Activated CD4-positive, alpha-beta T cell treated with anti-CD3 and anti-CD28 coated beads, Interleukin-2, amount 50 U/mL, for 1 hour (primary cell): ENCODE measurements around the gene ADD2.

ENCODE experiments used
- DNase-seq: peaks from one replicate; pipeline ENCODE4 v3.0.0-alpha.2; 2020

ADD2 gene

GRCh38 chr2:70718736-70719135 is 49.3 kb downstream of the ADD2 start:
- no peak for DNase-seq

DNA sequence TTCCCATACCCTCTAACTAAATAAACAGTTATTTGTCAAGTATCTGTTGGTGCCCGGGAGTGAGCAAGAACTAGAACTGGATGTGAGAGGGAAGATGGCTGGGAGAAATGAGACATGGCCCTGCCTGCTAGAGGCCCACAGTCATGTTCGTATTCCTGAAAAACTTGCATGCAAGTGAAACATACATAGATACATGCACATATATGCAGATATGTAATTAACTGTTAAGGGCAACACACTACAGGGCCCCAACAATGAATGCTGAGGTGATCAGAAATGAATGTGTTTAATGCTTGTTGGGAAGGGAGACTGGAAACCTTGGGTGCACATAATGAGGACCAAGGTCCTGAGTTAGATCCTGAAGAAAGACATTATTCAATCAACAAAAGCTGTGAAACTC is 49.8 kb downstream of the ADD2 start:
- DNase-seq = no peak

DNA sequence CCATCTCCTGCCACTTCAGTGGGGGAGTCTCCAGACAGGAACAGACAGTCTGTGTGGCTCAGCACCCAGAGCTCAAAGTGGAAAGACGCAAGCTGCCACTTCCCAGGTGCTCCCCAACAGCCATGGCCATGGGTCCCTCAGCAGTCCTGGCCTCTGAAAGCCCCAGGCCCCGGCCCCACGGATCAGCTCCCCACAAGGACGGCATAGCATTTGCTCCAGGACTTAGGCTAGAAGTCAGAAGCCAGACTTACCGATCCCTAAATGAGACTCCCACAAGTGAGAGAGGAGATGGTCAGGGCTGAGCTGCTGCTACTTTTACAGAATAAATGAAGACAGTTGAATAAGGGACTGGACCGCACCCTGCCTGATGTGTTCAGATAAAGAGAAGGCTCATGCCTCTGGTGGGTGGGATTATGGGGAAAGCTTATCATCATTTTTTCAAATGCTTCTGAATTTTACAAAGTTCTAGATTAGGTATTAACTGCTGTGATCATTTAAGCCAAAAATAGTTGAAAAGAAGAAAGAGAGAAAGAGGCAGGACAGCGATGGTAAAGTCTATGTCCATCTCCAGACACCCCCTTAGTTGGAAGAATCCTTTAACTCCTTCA is 50.5 kb downstream of the ADD2 start:
- DNase-seq = no peak

GRCh38 chr2:70716951-70717350 is 51.0 kb downstream of the ADD2 start:
- DNase-seq = no peak

DNA sequence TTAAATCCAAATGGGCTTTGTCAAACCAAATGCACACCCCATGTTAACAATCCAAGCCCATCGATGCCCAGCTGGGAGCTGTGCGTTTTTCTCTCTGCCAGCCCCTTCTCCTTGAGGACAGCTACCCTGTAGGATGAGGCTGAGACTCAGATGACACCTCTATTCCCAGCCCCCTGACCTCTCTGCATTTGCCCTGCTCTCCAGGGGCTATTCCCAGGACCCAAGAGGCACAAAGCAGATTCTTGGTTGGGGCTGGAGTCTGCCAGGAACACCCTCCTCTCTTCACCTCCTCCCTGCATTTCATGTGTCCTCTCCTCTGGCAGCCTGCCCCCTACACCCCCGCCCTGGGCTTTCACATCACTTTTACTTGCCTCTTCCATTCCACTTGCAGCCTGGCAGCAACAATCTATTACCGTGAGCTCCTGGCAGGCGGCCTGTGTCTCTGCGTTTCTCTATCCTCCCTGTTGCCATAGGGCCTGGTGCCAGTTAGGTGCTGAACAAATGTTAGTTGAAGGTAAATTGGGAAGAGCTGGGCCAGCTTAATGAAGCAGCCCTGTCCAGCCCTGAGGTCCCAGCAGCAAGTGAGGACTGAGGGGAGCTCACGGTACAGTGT is 51.8 kb downstream of the ADD2 start:
- no peak for DNase-seq

DNA sequence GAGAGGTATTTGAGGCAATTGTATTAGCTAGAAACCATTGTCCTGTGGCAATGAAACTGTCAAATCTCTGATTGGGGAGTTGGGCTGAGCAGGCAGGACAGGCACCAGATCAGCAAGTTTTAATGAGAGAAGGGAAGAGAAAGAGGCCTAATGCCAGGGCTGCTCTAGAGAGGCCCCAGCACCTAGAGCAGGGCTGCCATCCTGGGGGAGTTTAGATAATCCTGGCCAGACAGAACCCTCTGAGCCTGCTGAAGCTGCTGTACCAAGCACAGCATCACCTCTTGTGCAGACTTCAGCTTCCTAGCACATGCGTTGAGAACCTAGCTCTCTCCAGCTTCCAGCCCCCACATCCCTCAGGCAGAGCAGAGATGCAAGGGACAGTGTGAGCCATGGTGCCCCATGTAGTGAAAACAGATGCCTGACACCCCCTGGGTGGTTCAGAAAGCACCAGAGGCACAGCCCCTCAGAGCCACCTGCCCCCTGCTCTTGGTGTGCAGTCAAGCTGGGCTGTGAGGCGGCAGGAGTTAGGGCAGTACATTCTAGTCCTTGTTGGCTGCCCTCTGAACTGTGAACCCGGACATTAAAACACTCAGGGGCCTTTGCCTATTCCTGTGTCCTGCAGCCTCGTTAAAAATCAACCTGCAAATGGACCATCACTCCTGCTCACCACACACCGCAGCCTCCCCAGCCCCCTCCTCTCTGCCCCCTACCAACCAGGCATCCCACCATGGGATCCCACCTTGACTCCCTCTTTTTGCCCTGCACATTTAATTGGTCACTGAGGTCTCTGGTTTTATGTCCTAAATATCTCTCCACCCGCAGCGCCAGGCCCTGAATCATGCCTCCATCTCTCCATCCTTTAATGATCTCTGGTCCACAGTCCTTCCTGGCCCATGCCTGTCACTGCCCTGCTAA is 52.7 kb downstream of the ADD2 start:
- DNase-seq = no peak

DNA sequence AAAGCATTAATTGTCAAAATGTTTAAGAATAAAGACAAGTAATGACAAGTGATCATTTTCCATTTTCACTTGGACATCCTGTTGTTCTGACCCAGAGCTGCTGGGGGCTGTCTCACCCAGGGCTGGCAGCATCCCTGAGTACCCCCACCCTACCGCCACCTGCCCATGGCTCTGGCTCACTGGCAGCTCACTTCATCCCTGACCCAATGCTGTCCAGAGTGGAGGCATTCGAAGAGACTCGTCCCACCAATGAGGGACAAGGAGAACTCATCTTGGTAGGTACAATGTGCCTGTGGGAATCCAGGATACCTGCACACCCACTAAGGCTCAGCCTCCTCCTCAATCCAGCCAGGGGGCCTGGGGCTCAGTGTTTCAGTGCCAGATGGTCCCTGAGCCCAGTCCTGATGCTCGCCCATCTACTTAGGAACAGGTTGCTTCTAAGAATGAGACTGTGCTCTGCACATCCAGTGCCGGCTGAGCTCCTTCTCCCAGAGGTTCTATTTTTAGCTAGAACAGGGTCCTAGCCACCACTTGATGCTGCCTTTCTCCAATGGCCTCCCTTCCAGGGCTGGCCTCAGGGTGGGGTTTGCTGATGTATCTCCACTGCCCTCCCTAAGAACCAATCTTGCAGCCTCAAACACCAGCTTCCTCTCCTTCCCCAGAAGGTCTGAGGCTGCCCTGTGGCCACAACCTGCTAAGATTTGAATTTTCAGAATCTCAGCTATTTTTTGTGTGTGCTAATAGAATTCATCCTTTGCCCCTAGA is 53.7 kb downstream of the ADD2 start:
- no peak for DNase-seq

GRCh38 chr2:70712916-70713315 is 55.1 kb downstream of the ADD2 start:
- DNase-seq = no peak

DNA sequence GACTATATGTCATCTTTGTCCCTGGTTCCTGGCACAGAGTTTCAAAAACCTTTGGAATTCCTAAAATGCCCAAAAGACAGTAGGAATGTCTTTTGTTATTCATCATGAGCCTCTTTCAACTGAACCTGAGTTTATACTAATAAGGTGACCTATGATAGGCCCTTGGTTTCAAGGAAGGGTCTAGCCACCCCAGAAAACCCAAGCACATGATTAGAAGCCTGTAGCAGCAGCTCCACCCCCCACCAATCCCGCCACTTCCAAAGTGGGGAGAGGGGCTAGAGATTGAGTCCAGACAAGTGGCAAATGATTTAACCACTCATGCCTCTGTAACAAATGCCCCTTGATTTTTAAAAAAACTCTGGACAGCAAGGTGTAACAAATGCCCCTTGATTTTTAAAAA is 56.8 kb downstream of the ADD2 start:
- DNase-seq = no peak

GRCh38 chr2:70710038-70710690 is 57.8 kb downstream of the ADD2 start:
- no peak for DNase-seq

GRCh38 chr2:70709275-70710037 is 58.5 kb downstream of the ADD2 start:
- no peak for DNase-seq

GRCh38 chr2:70708376-70709199 is 59.4 kb downstream of the ADD2 start:
- no peak for DNase-seq

DNA sequence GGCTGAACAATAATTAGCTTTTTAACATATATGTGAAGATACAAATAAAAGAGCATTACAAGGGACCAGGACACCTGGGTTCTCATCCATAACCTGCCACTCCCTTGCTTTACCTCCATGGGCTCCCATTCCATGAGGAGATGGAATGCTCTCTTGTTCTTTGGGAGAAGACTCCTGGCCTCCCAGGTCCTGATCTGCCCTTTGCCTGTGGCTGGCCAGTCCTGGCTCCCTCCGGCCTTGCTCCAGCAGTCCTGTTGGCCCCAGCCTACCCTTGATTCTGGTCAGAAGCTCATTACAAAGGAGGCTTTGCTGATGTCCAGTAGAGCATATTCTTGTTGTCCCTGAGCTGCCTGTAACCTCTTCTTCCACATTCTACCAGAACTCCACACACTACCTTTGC is 60.3 kb downstream of the ADD2 start:
- DNase-seq = no peak

GRCh38 chr2:70706026-70706795 is 61.8 kb downstream of the ADD2 start:
- no peak for DNase-seq

DNA sequence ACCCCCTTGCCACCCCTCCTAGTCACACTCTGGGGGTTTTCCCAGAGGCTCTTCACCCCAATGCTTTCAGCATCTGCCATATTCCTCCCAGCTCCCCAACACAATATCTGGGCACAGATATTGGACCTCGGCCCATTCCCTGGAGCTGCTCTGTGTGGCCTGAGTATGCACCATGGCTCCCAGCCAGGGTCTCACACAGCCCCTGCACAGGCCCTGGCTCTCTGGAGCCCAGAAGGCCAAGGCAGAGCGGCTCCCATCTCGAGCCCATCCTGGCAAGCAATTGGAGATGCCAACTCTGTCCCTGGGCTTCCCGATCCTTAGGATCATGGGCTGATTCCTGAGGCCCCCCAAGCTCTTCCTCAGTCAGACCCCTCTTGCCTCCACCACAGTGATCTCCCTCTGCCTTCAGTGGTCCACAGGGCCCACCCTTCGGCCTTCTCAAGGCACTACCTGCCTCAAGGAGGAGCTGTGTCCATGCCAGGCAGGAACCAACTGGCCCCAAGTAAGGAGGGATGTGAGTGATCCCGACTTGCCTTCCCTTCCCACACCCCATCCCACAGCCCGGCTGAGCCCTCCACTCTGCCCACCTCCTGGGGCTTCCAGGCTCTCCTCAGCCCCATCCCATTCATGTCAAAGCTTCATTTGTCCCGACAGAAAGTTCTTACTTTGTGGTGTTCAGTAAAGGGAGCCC is 62.7 kb downstream of the ADD2 start:
- DNase-seq = no peak

GRCh38 chr2:70703900-70704549 is 64.0 kb downstream of the ADD2 start:
- DNase-seq = no peak

DNA sequence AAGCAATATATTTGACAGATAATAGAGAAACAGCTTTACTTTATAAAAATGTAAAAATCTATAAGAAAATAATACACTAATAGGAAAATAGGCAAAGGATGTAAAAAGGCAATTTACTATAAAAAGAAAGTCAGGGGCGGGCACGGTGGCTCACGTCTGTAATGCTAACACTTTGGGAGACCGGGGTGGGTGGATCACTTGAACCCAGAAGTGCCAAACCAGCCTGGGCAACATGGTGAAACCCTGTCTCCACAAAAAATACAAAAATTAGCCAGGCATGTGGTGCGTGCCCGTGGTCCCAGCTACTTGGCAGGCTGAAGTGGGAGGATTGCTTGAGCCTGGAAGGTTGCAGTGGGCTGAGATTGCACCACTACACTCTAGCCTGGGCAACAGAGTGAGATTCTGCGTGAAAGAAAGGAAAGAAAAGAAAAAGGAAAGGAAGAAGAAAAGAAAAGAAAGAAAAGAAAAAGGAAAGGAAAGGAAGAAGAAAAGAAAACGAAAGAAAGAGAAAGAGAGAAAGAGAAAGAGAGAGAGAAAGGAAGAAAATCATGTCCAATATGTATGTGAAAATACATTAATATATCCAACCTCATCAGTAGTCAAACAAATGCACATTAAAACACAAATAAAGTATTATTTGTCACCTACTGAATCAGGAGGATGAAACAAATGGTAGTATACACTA is 65.1 kb downstream of the ADD2 start:
- no peak for DNase-seq

DNA sequence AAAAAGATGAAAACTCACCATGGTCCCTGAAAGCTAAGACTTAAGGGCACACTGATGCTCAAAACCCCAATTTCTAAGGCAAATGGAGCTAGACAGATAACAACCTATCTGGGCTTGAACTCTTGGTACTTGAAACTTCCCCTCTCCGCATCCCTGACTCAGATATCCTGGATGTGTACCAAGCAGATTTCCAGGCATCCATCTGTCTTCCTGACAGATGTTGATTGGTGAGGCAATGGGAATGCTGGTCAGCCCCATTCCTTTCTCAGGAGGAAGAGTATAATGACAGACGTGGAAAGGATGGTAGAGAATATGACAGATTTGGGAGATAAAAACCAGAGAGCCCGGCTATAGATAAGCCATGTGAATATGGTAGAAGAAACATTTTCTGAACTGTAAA is 69.2 kb downstream of the ADD2 start:
- DNase-seq = no peak
